HEK293T (cell line): ENCODE data around the gene NMNAT2.

Experiments
- ARNT ChIP-seq: fragments of 450-650 bp; IDR thresholded peaks from 2 replicates; pipeline ENCODE4 v1.6.1; 2017; ENCODE audit warnings: mild to moderate bottlenecking
- BHLHE40 ChIP-seq: fragments of 450-650 bp; IDR thresholded peaks from 2 replicates; pipeline ENCODE4 v1.6.1; 2016; ENCODE audit warnings: mild to moderate bottlenecking, moderate library complexity, borderline replicate concordance
- FOXA1 ChIP-seq: fragments of 450-650 bp; IDR thresholded peaks from 2 replicates; pipeline ENCODE4 v1.6.1; 2016; ENCODE audit warnings: mild to moderate bottlenecking
- FOXK2 ChIP-seq: fragments of 450-650 bp; IDR thresholded peaks from 2 replicates; pipeline ENCODE4 v1.6.1; 2016; ENCODE audit warnings: mild to moderate bottlenecking
- FOXM1 ChIP-seq: fragments of 450-650 bp; IDR thresholded peaks from 2 replicates; pipeline ENCODE4 v1.6.1; 2017; ENCODE audit warnings: mild to moderate bottlenecking, borderline replicate concordance
- L3MBTL2 ChIP-seq: fragments of 450-650 bp; conservative IDR thresholded peaks from 2 replicates; pipeline ENCODE4 v1.6.1; 2016; ENCODE audit warnings: mild to moderate bottlenecking
- LEF1 ChIP-seq: fragments of 450-650 bp; IDR thresholded peaks from 2 replicates; pipeline ENCODE4 v1.6.1; 2017; ENCODE audit warnings: mild to moderate bottlenecking, borderline replicate concordance
- NFRKB ChIP-seq: fragments of 450-650 bp; IDR thresholded peaks from 2 replicates; pipeline ENCODE4 v1.6.1; 2016; ENCODE audit warnings: mild to moderate bottlenecking, moderate library complexity
- SP1 ChIP-seq: fragments of 450-650 bp; IDR thresholded peaks from 2 replicates; pipeline ENCODE4 v1.6.1; 2017
- SUZ12 ChIP-seq: fragments of 450-650 bp; IDR thresholded peaks from 2 replicates; pipeline ENCODE4 v1.6.1; 2016; ENCODE audit warnings: mild to moderate bottlenecking
- TARDBP ChIP-seq: fragments of 450-650 bp; IDR thresholded peaks from 2 replicates; pipeline ENCODE4 v1.6.1; 2016
- TF ChIP-seq, protein P1 (sequence below): fragments of 450-650 bp; IDR thresholded peaks from 2 replicates; pipeline ENCODE4 v1.6.1; 2016

DNA sequence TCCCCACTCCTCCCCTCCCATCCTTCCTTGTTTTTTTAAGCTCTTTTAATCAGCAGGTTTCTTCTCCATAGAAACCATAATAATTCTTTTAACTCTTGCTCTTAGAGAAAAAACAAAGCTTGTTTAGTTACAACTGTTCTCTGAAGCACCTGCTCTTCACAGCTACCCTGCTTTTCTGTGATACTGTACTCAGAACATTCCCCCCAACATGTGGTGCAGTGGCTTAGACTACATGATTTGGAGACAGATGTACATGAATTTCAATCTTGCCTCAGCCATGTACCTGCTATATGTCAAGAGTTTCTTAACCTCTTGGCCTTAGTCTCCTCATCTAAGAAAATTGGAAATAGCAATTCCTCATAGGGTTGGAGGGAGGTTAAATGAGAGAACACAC, 198.6 kb downstream of the NMNAT2 start:
- TF ChIP-seq, protein P1, sequence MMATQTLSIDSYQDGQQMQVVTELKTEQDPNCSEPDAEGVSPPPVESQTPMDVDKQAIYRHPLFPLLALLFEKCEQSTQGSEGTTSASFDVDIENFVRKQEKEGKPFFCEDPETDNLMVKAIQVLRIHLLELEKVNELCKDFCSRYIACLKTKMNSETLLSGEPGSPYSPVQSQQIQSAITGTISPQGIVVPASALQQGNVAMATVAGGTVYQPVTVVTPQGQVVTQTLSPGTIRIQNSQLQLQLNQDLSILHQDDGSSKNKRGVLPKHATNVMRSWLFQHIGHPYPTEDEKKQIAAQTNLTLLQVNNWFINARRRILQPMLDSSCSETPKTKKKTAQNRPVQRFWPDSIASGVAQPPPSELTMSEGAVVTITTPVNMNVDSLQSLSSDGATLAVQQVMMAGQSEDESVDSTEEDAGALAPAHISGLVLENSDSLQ, result no peak
- TF ChIP-seq TARDBP, result no peak
- no peak for TF ChIP-seq NFRKB
- no peak for TF ChIP-seq SUZ12
- no peak for TF ChIP-seq FOXK2
- TF ChIP-seq FOXA1, result no peak
- no peak for TF ChIP-seq SP1
- no peak for TF ChIP-seq BHLHE40
- TF ChIP-seq LEF1, result no peak
- no peak for TF ChIP-seq L3MBTL2
- TF ChIP-seq ARNT, result no peak
- TF ChIP-seq FOXM1, result no peak
